Uterus (tissue), 2 donors: ENCODE results near the gene TAPT1.

Source experiments
- CTCF ChIP-seq, 4 experiments: fragments of 200-600 bp in 2 of 4; fragments of 450-650 bp in 2 of 4; sonication (generic) in 2 of 4; IDR thresholded peaks; one replicate each; pipeline ENCODE4 v1.5.1; 2016 to 2019; ENCODE audit warnings: antibody characterized with exemption in 4 of 4, mild to moderate bottlenecking in 2 of 4, moderate library complexity in 1 of 4
- POLR2A ChIP-seq, 2 donors: fragments of 450-650 bp; IDR thresholded peaks; one replicate each; pipeline ENCODE4 v1.6.1; 2016; ENCODE audit warnings: antibody characterized with exemption in 2 of 2, mild to moderate bottlenecking in 1 of 2, moderate library complexity in 1 of 2

- TF ChIP-seq CTCF (IDR thresholded peaks at IDR 0.05), result no peak
- no peak for TF ChIP-seq POLR2A (IDR thresholded peaks at IDR 0.05)
These were observed 22.3 kb upstream of the TAPT1 start for GRCh38 chr4:16248605-16249004.
